Activated T-helper 1 cell treated with anti-CD3 and anti-CD28 coated beads, Interleukin-2, amount 50 U/mL, for 16 hours (primary cell): ENCODE data around the gene RPL18A.

Source experiments
- DNase-seq, 2 donors: peaks; one replicate each; pipeline ENCODE4 v3.0.0-alpha.2; 2020; ENCODE audit warnings: low read depth in 1 of 2, low spot score in 1 of 2

Gene RPL18A

GRCh38 chr19:17908244-17908643 is 48.5 kb downstream of the RPL18A start:
- no peak for DNase-seq

GRCh38 chr19:17909003-17909732 is 49.5 kb downstream of the RPL18A start:
- no peak for DNase-seq

GRCh38 chr19:17910791-17911360 is 51.2 kb downstream of the RPL18A start:
- DNase-seq: no peak
